Pancreas (tissue), 10 donors: ENCODE data around the gene FAM174C. TPM values are rescaled to one million over a fixed set of nuclear protein-coding genes. Genes with fewer than 3 reads are reported as not detected.
A peak's percentile ranks its signal among the peaks of the same experiment; 100 is the strongest.

Experiments
- ATAC-seq, 4 donors: fragments of 200-7000 bp; cut with Tn5 transposase; one replicate each; pipeline versions ENCODE4 v1.8.0 to v1.9.1; 2020; ENCODE audit warnings: mild to moderate bottlenecking in 4 of 4, moderate library complexity in 4 of 4
- DNase-seq, 6 donors: peaks; one replicate each; pipeline ENCODE4 v3.0.0-alpha.2; 2020
- FAIRE-seq: peaks from 2 replicates; lab custom pipeline; 2012; peaks lifted over from hg19 to GRCh38; lab: Jason Lieb, UNC
- H3K27ac ChIP-seq, 4 donors: fragments of 200-600 bp; sonication (generic); 1 replicate in 3 of 4; 2 replicates in 1 of 4; pipeline versions ENCODE4 v1.5.0 to v1.8.0; 2020
- H3K27me3 ChIP-seq, 4 donors: fragments of 200-600 bp; one replicate each; pipeline ENCODE4 v1.8.0; 2021
- H3K36me3 ChIP-seq, 3 donors: fragments of 200-600 bp; sonication (generic) in 1 of 3; one replicate each; pipeline versions ENCODE4 v1.5.0 to v1.8.0; 2020 to 2021
- H3K4me1 ChIP-seq, 3 donors: fragments of 200-600 bp; one replicate each; pipeline ENCODE4 v1.8.0; 2021
- H3K4me3 ChIP-seq, 4 donors: fragments of 200-600 bp; sonication (generic) in 2 of 4; one replicate each; pipeline versions ENCODE4 v1.5.0 to v1.8.0; 2020 to 2021
- H3K9me3 ChIP-seq, 4 donors: fragments of 200-600 bp; one replicate each; pipeline ENCODE4 v1.8.0; 2021
- WGBS, 2 donors: extraction: QIAGEN DNeasy Blood & Tissue Kit; methylation state at CpG; one replicate each; pipeline ENCODE4 v1.1.7; 2013; 5-methylcytosine and 5-hydroxymethylcytosine counted together
- intact Hi-C, 3 donors: fragments of 100-400 bp; cut with DNase I; formaldehyde crosslinking; loops; one replicate each; pipeline versions ENCODE4 v1.11.1 to v1.14.2; 2022
- polyA plus RNA-seq, 2 donors: library from polyadenylated mRNA; stranded (reverse); fragments of 200-250 nt; gene quantifications; one replicate each; pipeline ENCODE4 v1.2.3, GENCODE V29; 2013
- total RNA-seq, 6 donors: library from RNA; stranded (reverse); fragmentation: NEBNext Ultra II Directional in 4 of 6; extraction: Animal tissue kit (Norgen Biotek cat#: 25700) in 4 of 6; gene quantifications; one replicate each; pipeline versions ENCODE4 v1.2.1 to v1.2.4, GENCODE V29; 2021 to 2023
- TF ChIP-seq, protein P1 (sequence below), 4 donors: fragments of 200-600 bp; sonication (generic) in 3 of 4; IDR thresholded peaks; one replicate each; pipeline versions ENCODE4 v1.5.0 to v1.8.0; 2021; ENCODE audit warnings: antibody characterized with exemption in 4 of 4
- donor health status: healthy with polysubstance abuse.
- donor health status: DM: no; HTN: no; CAD: no; lungs with moderate emphysema.
- donor health status: DM: no; HTN: no; CAD: no.
- donor health status: control.
- donor health status: control.
- donor health status: Bipolar disorder and iron deficiency.
- donor health status: DM: yes; HTN: yes; CAD: no.
- donor health status: DM: no; HTN: no; CAD: no.
- donor health status: DM: no; HTN: no; CAD: no.
- donor health status: DM: yes; HTN: yes; CAD: no.

FAM174C gene
- total and polyA plus RNA-seq, 8 donors = 16.1 to 83.4 (median 25.4) TPM

DNA sequence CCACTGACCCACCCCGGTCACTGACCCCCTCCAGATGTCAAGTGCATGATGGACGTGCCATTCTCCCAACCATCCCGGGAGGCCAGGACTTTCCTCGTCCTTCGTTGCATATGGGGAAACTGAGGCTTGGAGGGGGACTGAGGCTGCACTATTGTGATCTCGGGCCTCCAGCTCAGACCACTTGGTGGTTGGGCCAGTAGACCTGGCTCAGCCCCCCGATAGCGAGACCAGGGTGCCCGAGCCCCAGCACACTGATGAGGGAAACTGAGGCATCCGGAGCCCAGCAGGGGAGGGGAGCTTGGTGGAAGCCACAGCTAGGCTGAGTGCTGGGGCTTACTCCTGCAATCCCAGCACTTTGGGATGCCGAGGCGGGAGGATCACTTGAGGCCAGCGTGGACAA, 20.7 kb downstream of the FAM174C start:
- WGBS, 2 donors = 65 to 73% methylated on average over 13 of the region's 13 CpGs
- Histone ChIP-seq H3K27ac (no peak overlapping the region), H3K4me1 (no peaks in the 10 kb centered on the region), H3K36me3 (no peaks in the 10 kb centered on the region), H3K4me3 (no peak overlapping the region), H3K9me3 (no peaks in the 10 kb centered on the region), H3K27me3 (peaks cover 0 to 11% (median 5%) of the 10 kb centered on the region in 4 donors)
- no peak for FAIRE-seq
- intact Hi-C loops = no loop called here
- peak in 1 of 6 donors; percentile 45 for DNase-seq
- ATAC-seq = no peak
- TF ChIP-seq, protein P1, sequence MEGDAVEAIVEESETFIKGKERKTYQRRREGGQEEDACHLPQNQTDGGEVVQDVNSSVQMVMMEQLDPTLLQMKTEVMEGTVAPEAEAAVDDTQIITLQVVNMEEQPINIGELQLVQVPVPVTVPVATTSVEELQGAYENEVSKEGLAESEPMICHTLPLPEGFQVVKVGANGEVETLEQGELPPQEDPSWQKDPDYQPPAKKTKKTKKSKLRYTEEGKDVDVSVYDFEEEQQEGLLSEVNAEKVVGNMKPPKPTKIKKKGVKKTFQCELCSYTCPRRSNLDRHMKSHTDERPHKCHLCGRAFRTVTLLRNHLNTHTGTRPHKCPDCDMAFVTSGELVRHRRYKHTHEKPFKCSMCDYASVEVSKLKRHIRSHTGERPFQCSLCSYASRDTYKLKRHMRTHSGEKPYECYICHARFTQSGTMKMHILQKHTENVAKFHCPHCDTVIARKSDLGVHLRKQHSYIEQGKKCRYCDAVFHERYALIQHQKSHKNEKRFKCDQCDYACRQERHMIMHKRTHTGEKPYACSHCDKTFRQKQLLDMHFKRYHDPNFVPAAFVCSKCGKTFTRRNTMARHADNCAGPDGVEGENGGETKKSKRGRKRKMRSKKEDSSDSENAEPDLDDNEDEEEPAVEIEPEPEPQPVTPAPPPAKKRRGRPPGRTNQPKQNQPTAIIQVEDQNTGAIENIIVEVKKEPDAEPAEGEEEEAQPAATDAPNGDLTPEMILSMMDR (IDR thresholded peaks at IDR 0.05) = no peak

DNA sequence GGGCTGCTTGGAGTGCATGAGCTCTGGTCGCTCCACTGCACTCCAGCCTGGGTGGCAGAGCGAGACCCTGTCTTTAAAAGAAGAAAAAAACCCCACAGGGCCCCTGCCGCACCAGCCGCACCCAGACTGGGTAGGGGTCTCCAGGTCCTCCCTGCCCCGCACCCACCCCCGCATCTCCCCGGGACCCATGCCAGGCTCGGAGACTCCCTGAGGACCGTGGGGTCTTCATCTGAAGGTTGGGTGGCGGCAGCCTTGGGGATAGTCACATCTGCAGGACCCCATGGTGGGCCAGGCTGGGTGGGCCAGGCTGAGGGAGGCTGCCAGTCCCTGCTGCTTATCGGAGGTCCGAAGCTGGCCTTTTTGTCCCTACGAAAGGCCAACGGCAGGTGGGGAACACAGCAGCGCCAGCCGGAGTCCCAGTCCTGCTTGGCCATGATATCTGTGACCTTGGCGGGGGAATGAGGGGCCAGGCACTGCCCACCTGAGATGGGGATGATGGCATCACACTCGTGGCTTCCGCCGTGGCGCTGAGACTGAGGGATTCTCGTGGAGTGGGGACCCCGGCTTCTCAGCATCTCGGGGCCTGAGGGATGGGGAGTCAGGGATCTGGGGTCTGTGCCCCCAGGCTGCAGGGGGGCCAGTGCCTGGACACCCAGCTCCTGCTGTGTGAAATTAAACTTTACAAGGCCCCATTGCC, 21.4 kb downstream of the FAM174C start:
- 66 to 79% methylated on average over 24 of the region's 24 CpGs for WGBS, 2 donors
- TF ChIP-seq, protein P1 (IDR thresholded peaks at IDR 0.05) = no peak
- Histone ChIP-seq H3K27me3 (peaks cover 0 to 11% (median 5%) of the 10 kb centered on the region in 4 donors), H3K27ac (no peak overlapping the region), H3K36me3 (no peaks in the 10 kb centered on the region), H3K9me3 (no peaks in the 10 kb centered on the region), H3K4me3 (no peak overlapping the region), H3K4me1 (no peaks in the 10 kb centered on the region)
- DNase-seq (peak in 2 of 6 donors; percentile 38 to 65), ATAC-seq (no peak), FAIRE-seq (no peak)
- intact Hi-C loops = no loop called here

DNA sequence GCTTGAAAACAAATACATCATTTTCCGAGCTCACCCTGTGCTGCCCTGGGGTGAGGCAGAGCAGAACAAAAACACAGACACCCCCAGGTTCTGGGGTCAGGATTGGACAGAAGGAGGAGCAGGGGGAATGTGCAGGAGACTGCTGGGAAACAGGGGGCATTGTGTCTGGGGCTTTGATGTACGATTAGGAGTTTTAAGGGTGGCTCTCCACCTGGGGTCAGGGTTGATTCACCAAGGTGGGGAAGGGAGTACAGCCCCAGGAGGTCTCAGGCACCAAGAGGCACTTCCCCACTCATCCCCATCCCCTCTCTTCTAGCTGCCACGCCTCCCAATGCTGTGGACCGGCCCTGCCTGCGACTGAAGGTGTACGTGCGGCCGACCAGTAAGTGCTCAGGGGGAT, 22.9 kb downstream of the FAM174C start:
- Histone ChIP-seq H3K36me3 (no peaks in the 10 kb centered on the region), H3K9me3 (no peaks in the 10 kb centered on the region), H3K4me3 (no peak overlapping the region), H3K27me3 (peaks cover 0 to 8% (median 3%) of the 10 kb centered on the region in 4 donors), H3K27ac (no peak overlapping the region), H3K4me1 (no peaks in the 10 kb centered on the region)
- WGBS, 2 donors = 69 to 85% methylated on average over 8 of the region's 8 CpGs
- FAIRE-seq (no peak), DNase-seq (peak in 1 of 6 donors; percentile 45), ATAC-seq (no peak)
- intact Hi-C loops = no loop called here
- TF ChIP-seq, protein P1 (IDR thresholded peaks at IDR 0.05) = no peak

DNA sequence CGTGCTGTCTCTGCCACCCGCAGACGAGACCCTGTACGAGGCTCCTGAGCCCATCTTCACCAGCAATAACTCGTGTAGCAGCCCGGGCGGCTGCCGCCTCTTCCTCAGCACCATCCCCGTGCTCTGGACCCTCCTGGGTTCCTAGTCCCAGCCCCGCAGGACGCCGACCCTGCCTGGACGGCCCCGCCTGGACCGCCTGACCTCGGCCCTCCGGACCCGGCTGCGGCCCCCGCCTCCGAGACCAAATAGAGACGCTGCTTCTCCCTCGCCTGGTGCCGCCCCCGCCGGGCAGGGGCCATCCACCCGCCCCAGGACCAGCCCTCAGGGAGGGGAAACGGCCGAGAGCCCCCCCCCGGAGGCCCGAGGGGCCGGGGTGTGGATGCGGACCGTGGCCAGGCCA, 24.5 kb downstream of the FAM174C start:
- Histone ChIP-seq H3K9me3 (no peaks in the 10 kb centered on the region), H3K4me3 (no peak overlapping the region), H3K27ac (no peak overlapping the region), H3K4me1 (no peaks in the 10 kb centered on the region), H3K36me3 (no peaks in the 10 kb centered on the region), H3K27me3 (peaks cover 0 to 2% (median under 1%) of the 10 kb centered on the region in 4 donors)
- 65 to 82% methylated on average over 27 to 34 of the region's 34 CpGs for whole genome bisulfite sequencing, 2 donors
- TF ChIP-seq, protein P1 (IDR thresholded peaks at IDR 0.05) = no peak
- DNase-seq (peak in 2 of 6 donors; percentile 33 to 75), FAIRE-seq (no peak), ATAC-seq (no peak)
- intact Hi-C loops = no loop called here
